ENCODE measurements around the gene AZU1.
"Not testable (repeated sequence)": the region's sequence is repeated elsewhere in the genome, so short reads cannot be mapped to it uniquely, and the experiment has no call there.

Gene AZU1

GRCh38 chr19:810077-810855 lies 17.4 kb upstream of the AZU1 start:
- DNase-seq (ENCODE audit: low read depth in 2 of 2): no peak

- no peak for DNase-seq (ENCODE audit: low read depth in 2 of 2)
These were observed 16.7 kb upstream of the AZU1 start for GRCh38 chr19:810883-811489.

- no peak for DNase-seq (ENCODE audit: low read depth in 2 of 2)
These were observed 16.1 kb upstream of the AZU1 start for GRCh38 chr19:811506-812048.

GRCh38 chr19:812049-812746 lies 15.4 kb upstream of the AZU1 start:
- no peak for DNase-seq (ENCODE audit: low read depth in 2 of 2)

GRCh38 chr19:812747-813218 lies 14.9 kb upstream of the AZU1 start:
- DNase-seq (ENCODE audit: low read depth in 2 of 2): no peak

- DNase-seq (ENCODE audit: low read depth in 2 of 2): no peak
These were observed 14.2 kb upstream of the AZU1 start for GRCh38 chr19:813219-814151.

GRCh38 chr19:814152-815078 lies 13.2 kb upstream of the AZU1 start:
- no peak for DNase-seq (ENCODE audit: low read depth in 2 of 2)

- no peak for DNase-seq (ENCODE audit: low read depth in 2 of 2)
These were observed 12.4 kb upstream of the AZU1 start for GRCh38 chr19:815079-815774.

- no peak for DNase-seq (ENCODE audit: low read depth in 2 of 2)
These were observed 11.7 kb upstream of the AZU1 start for GRCh38 chr19:815775-816499.

- no peak for DNase-seq (ENCODE audit: low read depth in 2 of 2)
These were observed 11.2 kb upstream of the AZU1 start for GRCh38 chr19:816500-816857.

- not testable (repeated sequence) for DNase-seq (ENCODE audit: low read depth in 2 of 2)
These were observed 7.4 kb upstream of the AZU1 start for GRCh38 chr19:820212-820611.

GRCh38 chr19:821231-821824 lies 6.3 kb upstream of the AZU1 start:
- DNase-seq (ENCODE audit: low read depth in 2 of 2): no peak

- no peak for DNase-seq (ENCODE audit: low read depth in 2 of 2)
These were observed 5.7 kb upstream of the AZU1 start, which contains the start of gene PLPPR3 for GRCh38 chr19:821825-822503. Gene PLPPR3, minus strand, starts transcription at chr19:821955. Its CDS starts 396 bp downstream, at chr19:821559.

- no peak for DNase-seq (ENCODE audit: low read depth in 2 of 2)
These were observed 4.0 kb upstream of the AZU1 start for GRCh38 chr19:823565-824121.

GRCh38 chr19:824885-825284 lies 2.8 kb upstream of the AZU1 start:
- DNase-seq (ENCODE audit: low read depth in 2 of 2): no peak

- no peak for DNase-seq (ENCODE audit: low read depth in 2 of 2)
These were observed 1.6 kb upstream of the AZU1 start for GRCh38 chr19:825897-826644.

- DNase-seq (ENCODE audit: low read depth in 2 of 2): no peak
These were observed 325 bp upstream of the AZU1 start for GRCh38 chr19:827314-827709.
